GM18873 (cell line): Measurements from ENCODE around the gene OPN1SW.

ENCODE experiments used
- ATAC-seq: cut with Tn5 transposase; IDR thresholded peaks from one replicate; pipeline ENCODE4 v1.9.1; 2021; ENCODE audit warnings: mild to moderate bottlenecking, moderate library complexity, moderate number of reproducible peaks; ENCODE audit not compliant: unreplicated experiment, low FRiP score

The OPN1SW gene

GRCh38 chr7:128794436-128794835 lies 18.8 kb upstream of the OPN1SW start:
- ATAC-seq: no peak

- ATAC-seq: no peak
Observed at GRCh38 chr7:128794020-128794419, 18.4 kb upstream of the OPN1SW start.

- no peak for ATAC-seq
Observed at GRCh38 chr7:128793181-128793547, 17.6 kb upstream of the OPN1SW start.

- ATAC-seq: no peak
Observed at GRCh38 chr7:128792471-128793180, 17.0 kb upstream of the OPN1SW start.

GRCh38 chr7:128791972-128792327 lies 16.4 kb upstream of the OPN1SW start:
- no peak for ATAC-seq

GRCh38 chr7:128791121-128791971 lies 15.8 kb upstream of the OPN1SW start, which contains the start of gene CCDC136:
CCDC136 (plus strand) TSS chr7:128791968; CDS start chr7:128792412, 444 bp downstream.
- ATAC-seq: no peak

GRCh38 chr7:128790315-128791041 lies 14.9 kb upstream of the OPN1SW start:
- ATAC-seq: no peak

- ATAC-seq: no peak
Observed at GRCh38 chr7:128788446-128789412, 13.1 kb upstream of the OPN1SW start.

GRCh38 chr7:128785738-128786137 lies 10.1 kb upstream of the OPN1SW start:
- no peak for ATAC-seq

- no peak for ATAC-seq
Observed at GRCh38 chr7:128783143-128783861, 7.7 kb upstream of the OPN1SW start.

GRCh38 chr7:128781851-128782250 lies 6.3 kb upstream of the OPN1SW start:
- no peak for ATAC-seq

GRCh38 chr7:128781126-128781525 lies 5.5 kb upstream of the OPN1SW start:
- ATAC-seq: no peak

- no peak for ATAC-seq
Observed at GRCh38 chr7:128778946-128779345, 3.4 kb upstream of the OPN1SW start.

- no peak for ATAC-seq
Observed at GRCh38 chr7:128777156-128778123, 1.8 kb upstream of the OPN1SW start.

GRCh38 chr7:128774921-128775320 lies 673 bp downstream of the OPN1SW start:
- no peak for ATAC-seq

GRCh38 chr7:128774029-128774689 lies 1.4 kb downstream of the OPN1SW start:
- ATAC-seq: no peak

GRCh38 chr7:128773604-128774003 lies 2.0 kb downstream of the OPN1SW start:
- ATAC-seq: no peak

- no peak for ATAC-seq
Observed at GRCh38 chr7:128770233-128770632, 5.4 kb downstream of the OPN1SW start.
